GM19023 (cell line): ENCODE data around the gene PXMP4.

ENCODE experiments used
- ATAC-seq: cut with Tn5 transposase; IDR thresholded peaks from one replicate; pipeline ENCODE4 v1.9.1; 2021; ENCODE audit warnings: mild to moderate bottlenecking, moderate library complexity; ENCODE audit not compliant: unreplicated experiment

Gene PXMP4

DNA sequence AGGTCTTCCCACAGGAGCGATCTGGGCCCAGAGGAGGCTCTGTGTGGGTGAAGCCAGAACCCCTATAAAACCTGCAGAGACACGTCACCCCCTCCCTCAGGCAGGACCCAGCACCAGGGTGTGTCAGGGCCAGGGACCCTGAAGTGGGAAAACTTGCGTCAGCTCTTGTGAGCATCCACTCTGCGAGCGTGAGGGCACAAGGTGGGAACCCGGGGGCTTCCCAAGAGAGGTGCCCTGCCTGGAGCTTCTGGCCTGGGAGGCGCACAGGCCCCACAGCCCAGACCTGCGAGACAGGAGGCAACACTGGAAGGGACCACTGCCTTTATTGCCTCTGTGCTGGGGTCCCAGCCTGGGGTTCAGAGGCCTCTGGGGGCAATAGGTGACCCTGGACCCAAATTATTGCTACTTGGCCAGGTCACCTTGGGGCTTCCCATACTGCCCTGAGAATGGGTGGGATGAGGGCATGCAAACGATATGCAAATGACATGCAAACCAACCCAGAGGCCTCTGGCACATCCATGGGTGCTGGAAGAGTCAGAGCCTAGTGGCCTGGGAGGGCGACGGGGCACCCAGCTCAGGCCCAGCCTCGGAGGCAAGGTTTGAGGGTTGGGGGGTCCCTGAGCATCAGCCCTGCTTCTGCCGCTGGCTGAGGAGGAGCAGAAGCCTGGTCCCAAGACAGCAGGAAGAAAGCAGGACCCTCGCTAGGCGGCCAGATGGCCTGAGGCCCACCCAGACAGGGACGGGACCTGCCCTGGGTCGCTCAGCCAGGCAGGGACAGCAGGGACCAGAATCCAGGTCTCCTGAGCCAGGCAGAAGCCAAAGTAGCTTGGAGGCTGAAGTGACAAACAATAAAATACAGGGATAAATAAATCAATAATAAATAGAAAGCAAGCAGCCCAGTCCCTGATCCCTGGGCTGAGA, 63.1 kb downstream of the PXMP4 start:
- ATAC-seq, result no peak

- ATAC-seq, result no peak
These were observed 63.9 kb downstream of the PXMP4 start for GRCh38 chr20:33656010-33656782.

DNA sequence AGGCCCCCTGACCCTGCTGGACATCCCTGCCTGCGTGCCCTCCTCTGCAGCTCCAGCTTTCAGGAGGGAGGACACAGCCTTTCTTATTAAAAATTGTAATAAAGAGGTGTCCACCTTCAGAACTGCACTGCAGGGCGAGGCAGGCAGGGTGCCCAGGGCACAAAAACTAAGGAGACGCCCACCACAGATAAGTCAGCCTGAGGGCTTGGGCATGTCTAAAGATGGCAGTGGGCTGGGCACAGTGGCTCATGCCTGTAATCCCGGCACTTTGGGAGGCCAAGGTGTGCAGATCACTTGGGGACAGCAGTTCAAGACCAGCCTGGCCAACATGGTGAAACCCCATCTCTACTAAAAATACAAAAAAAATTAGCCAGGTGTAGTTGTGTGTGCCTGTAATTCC, 64.9 kb downstream of the PXMP4 start:
- ATAC-seq, result no peak

GRCh38 chr20:33654680-33655161, 65.4 kb downstream of the PXMP4 start:
- ATAC-seq, result no peak

DNA sequence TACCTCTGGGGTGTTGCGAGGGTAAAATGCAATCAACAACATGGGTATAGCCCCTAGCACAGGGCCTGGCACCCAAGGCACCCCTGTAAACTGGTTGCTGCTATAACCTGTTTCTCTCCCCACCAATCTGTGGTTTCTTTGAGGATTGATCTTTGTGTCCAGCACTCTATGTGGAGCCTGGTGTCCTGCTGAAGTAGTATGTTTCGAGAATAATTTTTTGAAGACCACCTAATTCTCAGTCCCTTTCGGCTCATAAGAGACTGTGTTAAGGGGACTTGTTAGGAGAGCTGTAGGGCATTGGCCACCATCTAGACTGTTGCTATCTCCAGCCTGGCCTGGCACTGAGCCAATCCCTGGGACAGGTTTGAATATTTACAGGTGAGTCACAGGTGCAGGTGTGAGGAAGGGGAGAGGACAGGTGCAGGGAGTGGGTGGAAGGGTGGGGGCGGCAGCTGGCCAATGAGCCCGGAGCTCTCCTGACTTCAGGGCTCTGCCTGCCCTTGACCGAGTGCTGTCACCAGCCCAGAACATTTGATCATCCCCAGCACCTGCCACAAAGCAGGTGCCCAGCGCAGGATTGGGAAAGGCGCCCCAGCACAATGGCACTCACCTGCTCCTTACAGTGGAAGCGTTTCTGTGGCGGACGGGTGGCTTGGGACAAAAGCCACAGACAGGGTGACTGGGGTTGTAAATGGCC, 66.1 kb downstream of the PXMP4 start:
- no peak for ATAC-seq

- no peak for ATAC-seq
These were observed 66.8 kb downstream of the PXMP4 start for GRCh38 chr20:33653218-33653899.
